Lower leg skin (tissue), 3 donors: ENCODE measurements around the gene THRSP.

Experiments
- POLR2A ChIP-seq, 2 donors: fragments of 450-650 bp; IDR thresholded peaks; one replicate each; pipeline ENCODE4 v1.6.1; 2016 to 2017; ENCODE audit warnings: antibody characterized with exemption in 2 of 2, mild to moderate bottlenecking in 1 of 2, moderate library complexity in 1 of 2
- TF ChIP-seq, protein P1 (sequence below), 3 donors: fragments of 450-650 bp; IDR thresholded peaks; one replicate each; pipeline ENCODE4 v1.5.1; 2016; ENCODE audit warnings: antibody characterized with exemption in 3 of 3, mild to moderate bottlenecking in 3 of 3, moderate library complexity in 2 of 3

GRCh38 chr11:78027759-78028158 is 35.9 kb upstream of the THRSP start:
- TF ChIP-seq, protein P1, sequence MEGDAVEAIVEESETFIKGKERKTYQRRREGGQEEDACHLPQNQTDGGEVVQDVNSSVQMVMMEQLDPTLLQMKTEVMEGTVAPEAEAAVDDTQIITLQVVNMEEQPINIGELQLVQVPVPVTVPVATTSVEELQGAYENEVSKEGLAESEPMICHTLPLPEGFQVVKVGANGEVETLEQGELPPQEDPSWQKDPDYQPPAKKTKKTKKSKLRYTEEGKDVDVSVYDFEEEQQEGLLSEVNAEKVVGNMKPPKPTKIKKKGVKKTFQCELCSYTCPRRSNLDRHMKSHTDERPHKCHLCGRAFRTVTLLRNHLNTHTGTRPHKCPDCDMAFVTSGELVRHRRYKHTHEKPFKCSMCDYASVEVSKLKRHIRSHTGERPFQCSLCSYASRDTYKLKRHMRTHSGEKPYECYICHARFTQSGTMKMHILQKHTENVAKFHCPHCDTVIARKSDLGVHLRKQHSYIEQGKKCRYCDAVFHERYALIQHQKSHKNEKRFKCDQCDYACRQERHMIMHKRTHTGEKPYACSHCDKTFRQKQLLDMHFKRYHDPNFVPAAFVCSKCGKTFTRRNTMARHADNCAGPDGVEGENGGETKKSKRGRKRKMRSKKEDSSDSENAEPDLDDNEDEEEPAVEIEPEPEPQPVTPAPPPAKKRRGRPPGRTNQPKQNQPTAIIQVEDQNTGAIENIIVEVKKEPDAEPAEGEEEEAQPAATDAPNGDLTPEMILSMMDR (IDR thresholded peaks at IDR 0.05) = no peak
- no peak for TF ChIP-seq POLR2A (IDR thresholded peaks at IDR 0.05)
